HEK293 (cell line): ENCODE results near the gene ANGPTL2.

ENCODE experiments used
- KLF10 ChIP-seq: fragments of 450-650 bp; IDR thresholded peaks from 2 replicates; pipeline ENCODE4 v1.5.1; 2018; ENCODE audit warnings: missing biosample characterization, mild to moderate bottlenecking, missing genetic modification characterization
- KLF16 ChIP-seq: fragments of 450-650 bp; formaldehyde crosslinking; IDR thresholded peaks from 2 replicates; pipeline ENCODE4 v1.5.1; 2017; ENCODE audit warnings: missing biosample characterization, missing genetic modification characterization
- MZF1 ChIP-seq: fragments of 450-650 bp; formaldehyde crosslinking; IDR thresholded peaks from 2 replicates; pipeline ENCODE4 v1.5.1; 2017; ENCODE audit warnings: missing biosample characterization, missing genetic modification characterization, borderline replicate concordance
- SP2 ChIP-seq: fragments of 450-650 bp; formaldehyde crosslinking; IDR thresholded peaks from 2 replicates; pipeline ENCODE4 v1.5.1; 2016; ENCODE audit warnings: missing biosample characterization, missing genetic modification characterization
- ZNF121 ChIP-seq: fragments of 450-650 bp; formaldehyde crosslinking; IDR thresholded peaks from 2 replicates; pipeline ENCODE4 v1.5.1; 2016; ENCODE audit warnings: missing biosample characterization, missing genetic modification characterization
- ZNF184 ChIP-seq: fragments of 450-650 bp; IDR thresholded peaks from 2 replicates; pipeline ENCODE4 v1.5.1; 2018; ENCODE audit warnings: missing biosample characterization, mild to moderate bottlenecking, missing genetic modification characterization
- ZNF23 ChIP-seq: fragments of 450-650 bp; formaldehyde crosslinking; IDR thresholded peaks from 2 replicates; pipeline ENCODE4 v1.5.1; 2016; ENCODE audit warnings: missing biosample characterization, missing genetic modification characterization, borderline replicate concordance
- ZNF350 ChIP-seq: fragments of 450-650 bp; formaldehyde crosslinking; IDR thresholded peaks from 2 replicates; pipeline ENCODE4 v1.5.0; 2017; ENCODE audit warnings: missing biosample characterization, mild to moderate bottlenecking, missing genetic modification characterization
- TF ChIP-seq, protein P1 (sequence below): IDR thresholded peaks from 2 replicates; pipeline ENCODE4 v1.6.1; 2011; ENCODE audit warnings: mild to moderate bottlenecking, low read depth, low read length, borderline replicate concordance
- TF ChIP-seq, protein P2 (sequence below): fragments of 450-650 bp; formaldehyde crosslinking; IDR thresholded peaks from 2 replicates; pipeline ENCODE4 v1.5.1; 2016; ENCODE audit warnings: missing biosample characterization, missing genetic modification characterization
- TF ChIP-seq, protein P3 (sequence below): sonication (generic); formaldehyde crosslinking; IDR thresholded peaks from 2 replicates; pipeline ENCODE4 v1.8.1; 2022; ENCODE audit warnings: mild to moderate bottlenecking, moderate library complexity, missing genetic modification reagents

DNA sequence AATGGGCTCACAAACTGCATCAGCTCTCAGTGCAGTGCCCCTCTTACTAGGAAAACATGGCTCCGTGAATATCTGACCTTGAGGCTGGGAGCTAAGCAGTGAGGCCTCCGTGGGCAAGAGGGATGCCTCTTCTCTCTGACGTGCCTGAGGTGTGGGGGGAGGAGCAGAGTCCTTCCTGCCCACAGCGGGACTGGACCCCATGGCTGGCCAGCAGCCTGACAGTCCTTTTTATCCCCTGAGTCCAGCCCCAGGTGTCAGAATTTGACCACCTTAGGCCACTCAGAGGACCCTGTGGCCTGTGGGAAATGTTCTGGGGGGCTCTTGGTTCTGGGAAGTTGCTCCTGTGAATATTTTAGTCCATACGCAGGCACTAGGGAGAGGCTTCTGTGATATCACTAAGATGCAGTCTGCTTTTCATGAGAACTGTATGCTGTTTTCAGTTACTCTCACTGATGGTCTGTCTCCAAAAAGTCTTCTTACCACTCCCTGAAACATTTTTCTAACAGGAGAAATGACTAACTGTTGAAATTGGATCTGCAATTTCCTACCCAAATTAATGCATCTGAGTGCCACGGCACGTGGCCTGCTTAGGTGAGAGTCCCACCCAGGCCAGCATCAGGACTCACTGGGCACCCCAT, 23.4 kb downstream of the ANGPTL2 start:
- no peak for TF ChIP-seq ZNF184 (tag by site-specific recombination)
- TF ChIP-seq, protein P1, sequence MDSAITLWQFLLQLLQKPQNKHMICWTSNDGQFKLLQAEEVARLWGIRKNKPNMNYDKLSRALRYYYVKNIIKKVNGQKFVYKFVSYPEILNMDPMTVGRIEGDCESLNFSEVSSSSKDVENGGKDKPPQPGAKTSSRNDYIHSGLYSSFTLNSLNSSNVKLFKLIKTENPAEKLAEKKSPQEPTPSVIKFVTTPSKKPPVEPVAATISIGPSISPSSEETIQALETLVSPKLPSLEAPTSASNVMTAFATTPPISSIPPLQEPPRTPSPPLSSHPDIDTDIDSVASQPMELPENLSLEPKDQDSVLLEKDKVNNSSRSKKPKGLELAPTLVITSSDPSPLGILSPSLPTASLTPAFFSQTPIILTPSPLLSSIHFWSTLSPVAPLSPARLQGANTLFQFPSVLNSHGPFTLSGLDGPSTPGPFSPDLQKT, result no peak
- TF ChIP-seq, protein P2, sequence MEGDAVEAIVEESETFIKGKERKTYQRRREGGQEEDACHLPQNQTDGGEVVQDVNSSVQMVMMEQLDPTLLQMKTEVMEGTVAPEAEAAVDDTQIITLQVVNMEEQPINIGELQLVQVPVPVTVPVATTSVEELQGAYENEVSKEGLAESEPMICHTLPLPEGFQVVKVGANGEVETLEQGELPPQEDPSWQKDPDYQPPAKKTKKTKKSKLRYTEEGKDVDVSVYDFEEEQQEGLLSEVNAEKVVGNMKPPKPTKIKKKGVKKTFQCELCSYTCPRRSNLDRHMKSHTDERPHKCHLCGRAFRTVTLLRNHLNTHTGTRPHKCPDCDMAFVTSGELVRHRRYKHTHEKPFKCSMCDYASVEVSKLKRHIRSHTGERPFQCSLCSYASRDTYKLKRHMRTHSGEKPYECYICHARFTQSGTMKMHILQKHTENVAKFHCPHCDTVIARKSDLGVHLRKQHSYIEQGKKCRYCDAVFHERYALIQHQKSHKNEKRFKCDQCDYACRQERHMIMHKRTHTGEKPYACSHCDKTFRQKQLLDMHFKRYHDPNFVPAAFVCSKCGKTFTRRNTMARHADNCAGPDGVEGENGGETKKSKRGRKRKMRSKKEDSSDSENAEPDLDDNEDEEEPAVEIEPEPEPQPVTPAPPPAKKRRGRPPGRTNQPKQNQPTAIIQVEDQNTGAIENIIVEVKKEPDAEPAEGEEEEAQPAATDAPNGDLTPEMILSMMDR (tag by site-specific recombination), result no peak
- no peak for TF ChIP-seq ZNF121 (tag by site-specific recombination)
- TF ChIP-seq KLF10, result no peak
- TF ChIP-seq KLF16, result no peak
- no peak for TF ChIP-seq SP2 (tag by site-specific recombination)
- no peak for TF ChIP-seq MZF1 (tag by site-specific recombination)
- TF ChIP-seq, protein P3, sequence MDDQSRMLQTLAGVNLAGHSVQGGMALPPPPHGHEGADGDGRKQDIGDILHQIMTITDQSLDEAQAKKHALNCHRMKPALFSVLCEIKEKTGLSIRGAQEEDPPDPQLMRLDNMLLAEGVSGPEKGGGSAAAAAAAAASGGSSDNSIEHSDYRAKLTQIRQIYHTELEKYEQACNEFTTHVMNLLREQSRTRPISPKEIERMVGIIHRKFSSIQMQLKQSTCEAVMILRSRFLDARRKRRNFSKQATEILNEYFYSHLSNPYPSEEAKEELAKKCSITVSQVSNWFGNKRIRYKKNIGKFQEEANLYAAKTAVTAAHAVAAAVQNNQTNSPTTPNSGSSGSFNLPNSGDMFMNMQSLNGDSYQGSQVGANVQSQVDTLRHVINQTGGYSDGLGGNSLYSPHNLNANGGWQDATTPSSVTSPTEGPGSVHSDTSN, result no peak
- TF ChIP-seq ZNF350 (tag by site-specific recombination), result no peak
- no peak for TF ChIP-seq ZNF23 (tag by site-specific recombination)
